HG03196 (cell line): ENCODE data around the gene ADPRH.
"Not testable (repeated sequence)": the region's sequence is repeated elsewhere in the genome, so short reads cannot be mapped to it uniquely, and the experiment has no call there.

Experiments
- ATAC-seq: cut with Tn5 transposase; IDR thresholded peaks from one replicate; pipeline ENCODE4 v1.9.1; 2021; ENCODE audit not compliant: unreplicated experiment

The ADPRH gene

DNA sequence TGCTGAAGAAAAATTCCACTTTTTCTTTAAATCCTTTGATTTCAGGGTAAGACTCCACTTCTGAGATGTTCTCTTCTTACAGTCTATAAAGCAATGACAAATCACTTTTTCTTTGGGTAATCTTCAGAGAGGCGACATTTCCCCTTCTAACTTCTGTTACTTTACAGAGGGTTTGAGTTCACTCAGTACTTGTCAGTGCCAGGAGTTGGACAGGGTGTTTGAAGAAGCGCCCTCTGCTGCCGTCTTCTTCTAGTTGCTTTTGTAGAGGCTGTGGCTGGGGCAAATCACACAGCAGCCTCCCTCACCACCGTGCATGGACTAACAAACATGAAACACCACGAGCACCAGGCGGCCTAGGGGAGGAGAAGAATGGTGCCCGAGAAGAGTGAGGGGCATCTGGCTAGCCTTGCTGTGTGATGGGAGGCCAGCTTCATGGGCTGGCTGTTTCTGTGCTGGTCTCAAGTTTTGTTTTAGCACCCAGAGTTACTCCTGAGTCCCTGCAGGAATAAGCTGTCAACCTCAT is 19.8 kb upstream of the ADPRH start, which contains the start of gene CD80:
Gene CD80 (minus strand): TSS at position 174 of the 523 bp plus-strand sequence. CDS start 1,886 bp downstream, outside the sequence.
- ATAC-seq, result peak; percentile 50

DNA sequence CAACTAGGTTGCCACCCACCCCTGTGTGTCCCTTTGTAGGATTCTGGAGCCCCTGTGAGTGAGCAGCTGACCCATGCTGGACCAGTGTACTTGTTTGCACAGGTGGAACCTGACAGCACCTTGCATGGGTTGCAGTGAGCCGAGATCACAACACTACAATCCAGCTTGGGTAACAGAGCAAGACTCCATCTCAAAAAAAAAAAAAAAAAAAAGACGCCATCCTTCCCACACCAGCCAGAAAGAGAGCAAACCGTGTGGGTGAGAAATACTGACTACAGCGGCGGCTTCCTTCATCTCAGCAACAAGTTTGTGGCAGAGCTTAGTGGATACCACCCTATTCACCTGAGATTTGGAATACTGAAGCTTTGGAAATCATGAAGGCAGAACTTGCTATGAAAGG is 19.1 kb upstream of the ADPRH start:
- ATAC-seq, result no peak

DNA sequence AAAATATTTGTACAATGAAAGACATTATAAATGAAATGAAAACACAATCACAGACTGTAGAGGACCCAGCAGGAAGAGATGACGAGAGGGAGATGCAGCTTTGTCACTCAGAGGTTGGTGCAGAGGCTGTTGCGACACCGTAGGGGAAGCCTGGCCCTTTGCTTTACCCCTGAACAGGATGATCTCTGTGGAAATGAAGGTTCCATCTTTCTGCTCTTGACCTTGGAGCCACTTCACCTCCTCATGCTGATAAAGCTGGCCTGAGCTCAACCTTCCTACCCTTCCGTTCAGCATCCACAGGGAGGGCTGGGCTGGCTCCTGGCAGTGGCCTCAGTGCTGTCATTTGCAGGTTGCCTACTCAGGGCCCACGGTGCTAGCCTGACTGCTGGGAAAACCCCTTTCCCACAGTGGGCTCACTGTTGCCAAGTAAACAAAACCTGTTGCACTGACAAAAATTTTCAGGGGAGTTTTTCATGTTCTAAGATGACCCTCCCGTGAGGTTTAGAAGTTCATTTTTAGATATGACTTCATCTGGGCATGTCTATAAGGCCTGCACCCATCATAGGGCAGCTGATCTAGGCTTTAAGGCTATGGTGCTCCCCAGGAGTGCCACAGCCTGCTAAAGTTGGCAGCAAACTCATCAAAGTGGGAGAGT is 16.9 kb upstream of the ADPRH start:
- peak; percentile 86 for ATAC-seq

DNA sequence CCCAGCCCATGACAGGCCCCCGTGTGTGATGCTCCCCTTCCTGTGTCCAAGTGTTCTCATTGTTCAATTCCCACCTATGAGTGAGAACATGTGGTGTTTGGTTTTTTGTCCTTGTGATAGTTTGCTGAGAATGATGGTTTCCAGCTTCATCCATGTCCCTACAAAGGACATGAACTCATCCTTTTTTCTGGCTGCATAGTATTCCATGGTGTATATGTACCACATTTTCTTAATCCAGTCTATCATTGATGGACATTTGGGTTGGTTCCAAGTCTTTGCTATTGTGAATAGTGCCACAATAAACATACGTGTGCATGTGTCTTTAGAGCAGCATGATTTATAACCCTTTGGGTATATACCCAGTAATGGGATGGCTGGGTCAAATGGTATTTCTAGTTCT is 16.0 kb upstream of the ADPRH start:
- ATAC-seq, result not testable (repeated sequence)

DNA sequence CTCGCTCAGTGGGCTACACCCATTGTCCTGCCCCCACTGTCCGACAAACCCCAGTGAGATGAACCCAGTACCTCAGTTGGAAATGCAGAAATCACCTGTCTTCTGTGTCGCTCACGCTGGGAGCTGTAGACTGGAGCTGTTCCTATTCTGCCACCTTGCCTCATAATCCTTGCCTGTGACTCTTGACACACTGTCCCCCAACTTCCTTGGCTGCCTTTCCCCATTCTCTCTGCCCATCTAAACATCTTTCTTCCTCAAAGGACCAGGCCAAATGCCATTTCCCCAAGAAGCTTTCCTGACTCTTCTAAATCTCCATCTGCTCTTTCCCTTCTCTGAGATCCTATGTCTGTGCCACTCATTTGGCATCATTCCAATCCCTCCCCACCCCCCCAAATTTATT is 10.1 kb upstream of the ADPRH start:
- ATAC-seq, result no peak

DNA sequence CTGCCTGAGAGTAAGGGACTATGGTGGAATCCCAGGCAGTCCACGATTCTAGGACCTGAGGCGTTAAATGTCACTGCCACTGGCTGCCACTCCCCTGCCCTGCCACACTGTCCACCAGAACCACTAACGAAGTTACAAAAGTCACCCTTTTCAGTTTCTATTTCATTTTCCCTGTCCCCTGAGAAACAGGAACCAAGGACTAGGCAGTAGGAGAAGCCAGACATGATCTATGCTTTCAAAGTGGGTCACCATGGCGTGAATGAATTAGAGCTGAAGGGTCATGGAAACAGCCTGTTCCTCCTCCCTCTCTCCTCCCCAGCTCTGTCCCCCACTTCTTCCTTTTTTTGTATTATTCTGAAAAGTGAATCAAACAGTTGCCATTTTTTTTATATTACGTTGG is 9.1 kb upstream of the ADPRH start:
- ATAC-seq, result no peak

DNA sequence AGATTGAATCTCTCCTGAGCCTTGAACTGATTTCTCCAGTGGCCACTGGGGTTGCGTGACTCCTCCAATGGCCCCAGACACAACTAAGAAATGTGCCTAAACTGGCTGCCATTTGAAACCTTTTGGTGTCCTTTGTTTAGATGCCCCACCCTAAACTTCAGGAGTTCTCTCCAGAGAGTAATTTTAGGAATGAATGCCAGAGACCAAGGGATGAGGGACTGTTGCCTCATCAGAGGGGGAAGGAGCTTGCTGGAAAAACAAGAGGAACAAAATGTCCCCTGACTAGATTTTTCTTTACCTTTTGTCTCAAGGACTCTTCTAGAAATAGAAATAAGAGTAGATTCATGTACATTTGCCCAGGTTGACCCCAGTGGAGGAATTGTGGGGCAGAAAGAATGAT is 8.1 kb upstream of the ADPRH start:
- no peak for ATAC-seq

DNA sequence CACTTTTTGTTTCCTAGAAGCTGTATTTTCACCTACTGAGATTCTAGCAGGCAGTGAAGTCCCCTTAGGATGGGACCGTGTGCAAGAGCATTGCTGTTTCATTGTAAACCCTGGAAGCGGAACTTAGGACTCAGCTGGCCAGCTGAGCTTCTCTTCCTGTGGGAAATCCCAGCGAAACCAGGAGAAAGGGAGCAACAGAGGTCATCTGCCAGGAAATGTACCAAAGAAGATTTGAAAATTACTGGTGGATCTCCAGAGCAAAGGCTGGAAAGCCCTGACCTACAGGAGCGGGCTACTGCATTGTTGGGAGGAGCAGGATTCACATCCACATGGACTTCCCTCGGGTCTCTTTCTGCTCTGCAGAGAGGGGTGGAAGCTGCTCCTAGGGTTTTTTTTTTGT is 7.6 kb upstream of the ADPRH start:
- no peak for ATAC-seq

DNA sequence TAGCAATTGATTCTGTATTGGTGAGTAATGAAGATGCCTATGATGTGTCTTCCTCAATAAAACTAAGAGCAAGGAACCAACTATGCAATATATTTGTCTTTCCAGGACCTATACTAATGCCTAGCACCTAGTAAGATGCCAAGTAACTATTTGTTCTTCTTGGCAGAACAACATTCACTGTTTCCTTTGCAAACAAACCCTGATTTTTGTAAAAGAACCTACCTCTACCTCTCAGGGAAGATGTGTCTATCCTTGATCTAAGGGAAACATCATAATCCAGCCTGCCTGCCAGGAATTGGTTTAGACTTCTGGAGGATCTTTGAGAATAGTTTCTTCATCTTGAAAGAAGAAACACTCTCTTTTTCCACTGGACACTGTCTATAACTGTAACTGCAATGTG is 3.8 kb upstream of the ADPRH start:
- no peak for ATAC-seq

DNA sequence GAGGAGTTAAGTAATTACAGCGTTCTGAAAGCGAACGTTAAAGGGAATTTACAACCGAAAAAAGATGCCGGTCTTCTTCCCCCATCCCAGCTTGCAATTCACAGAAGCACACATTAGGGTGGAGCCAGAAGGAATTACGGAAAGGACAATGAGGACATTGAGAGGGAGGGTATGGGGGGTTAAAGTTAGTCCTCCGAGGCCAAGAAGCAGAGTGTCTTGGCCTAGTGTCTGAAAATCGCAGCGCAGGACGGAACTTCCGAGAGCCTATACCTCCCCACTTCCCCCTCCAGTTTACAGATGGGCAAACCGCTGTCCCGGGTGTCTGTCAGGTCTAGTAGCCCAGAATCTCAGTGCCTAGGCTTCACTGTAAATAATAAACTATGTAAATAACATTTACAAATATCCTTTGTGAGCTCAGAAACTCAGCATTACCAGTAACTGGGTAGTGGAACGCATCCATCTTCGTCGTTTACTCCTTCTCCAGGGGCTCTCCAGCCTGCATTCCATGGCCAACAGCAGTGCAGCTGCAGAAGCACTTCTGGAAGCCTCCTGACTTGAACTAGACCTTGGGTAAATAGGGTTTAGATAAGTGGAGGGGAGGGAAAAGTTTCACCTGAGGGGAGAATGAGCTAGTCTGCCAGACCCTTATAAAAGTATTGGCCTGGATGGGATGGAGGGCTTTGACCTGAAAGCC is 922 bp downstream of the ADPRH start:
- peak; percentile 66 for ATAC-seq

DNA sequence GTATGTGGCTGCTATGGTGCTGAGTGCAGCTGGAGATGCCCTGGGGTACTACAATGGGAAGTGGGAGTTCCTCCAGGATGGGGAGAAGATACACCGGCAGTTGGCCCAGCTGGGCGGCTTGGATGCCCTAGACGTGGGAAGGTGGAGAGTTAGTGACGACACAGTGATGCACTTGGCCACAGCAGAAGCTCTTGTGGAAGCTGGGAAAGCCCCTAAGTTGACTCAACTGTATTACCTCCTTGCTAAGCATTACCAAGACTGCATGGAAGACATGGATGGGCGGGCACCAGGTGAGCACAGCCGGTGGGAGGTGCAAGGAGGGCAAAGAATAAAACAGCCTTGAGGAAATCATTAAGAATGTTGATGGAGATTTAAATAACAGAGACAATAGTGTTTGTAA is 2.9 kb downstream of the ADPRH start:
- ATAC-seq, result no peak

DNA sequence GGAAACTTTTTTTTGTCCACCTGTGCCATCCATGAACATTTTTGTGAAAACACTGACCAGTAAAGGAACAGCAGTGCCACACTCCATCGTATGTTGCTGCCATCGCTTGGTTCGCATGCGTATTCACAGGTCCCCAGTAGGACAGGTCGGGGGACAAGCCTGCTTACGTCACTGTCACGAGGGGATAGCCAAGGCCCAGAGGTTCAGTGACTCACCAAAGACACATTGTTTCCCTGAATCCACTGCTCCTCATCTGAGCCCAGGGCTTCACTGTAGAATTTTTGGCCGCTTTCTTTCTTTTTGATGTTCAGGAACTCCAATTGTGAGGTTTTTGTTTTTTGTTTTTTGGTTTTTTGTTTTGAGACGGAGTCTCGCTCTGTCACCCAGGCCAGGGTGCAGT is 5.9 kb downstream of the ADPRH start:
- no peak for ATAC-seq

DNA sequence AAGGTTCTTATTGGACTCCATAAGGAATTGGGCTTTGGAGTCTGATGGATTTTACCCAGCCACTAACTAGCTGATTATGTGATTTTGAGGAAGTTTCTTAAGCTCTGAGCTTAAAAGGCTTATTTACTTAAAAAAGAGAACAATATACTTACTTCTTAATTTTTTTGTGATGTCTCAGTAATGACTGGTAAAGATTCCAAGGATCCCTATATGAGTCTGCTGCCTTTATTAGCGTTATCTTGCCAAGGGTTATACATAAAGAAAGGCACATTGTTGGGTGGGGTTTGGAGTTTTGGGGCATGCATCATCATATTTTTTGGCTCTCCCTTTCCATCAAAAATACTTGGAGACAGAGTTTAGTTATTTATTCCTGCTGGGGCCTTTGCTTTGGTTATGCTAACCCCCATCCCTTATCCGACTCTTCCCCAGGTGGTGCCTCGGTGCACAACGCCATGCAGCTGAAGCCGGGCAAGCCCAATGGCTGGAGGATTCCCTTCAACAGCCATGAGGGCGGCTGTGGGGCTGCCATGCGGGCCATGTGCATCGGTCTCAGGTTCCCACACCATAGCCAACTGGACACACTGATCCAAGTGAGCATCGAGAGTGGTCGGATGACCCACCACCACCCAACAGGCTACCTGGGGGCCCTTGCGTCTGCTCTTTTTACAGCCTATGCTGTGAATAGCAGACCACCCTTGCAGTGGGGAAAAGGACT is 6.7 kb downstream of the ADPRH start:
- ATAC-seq, result no peak

DNA sequence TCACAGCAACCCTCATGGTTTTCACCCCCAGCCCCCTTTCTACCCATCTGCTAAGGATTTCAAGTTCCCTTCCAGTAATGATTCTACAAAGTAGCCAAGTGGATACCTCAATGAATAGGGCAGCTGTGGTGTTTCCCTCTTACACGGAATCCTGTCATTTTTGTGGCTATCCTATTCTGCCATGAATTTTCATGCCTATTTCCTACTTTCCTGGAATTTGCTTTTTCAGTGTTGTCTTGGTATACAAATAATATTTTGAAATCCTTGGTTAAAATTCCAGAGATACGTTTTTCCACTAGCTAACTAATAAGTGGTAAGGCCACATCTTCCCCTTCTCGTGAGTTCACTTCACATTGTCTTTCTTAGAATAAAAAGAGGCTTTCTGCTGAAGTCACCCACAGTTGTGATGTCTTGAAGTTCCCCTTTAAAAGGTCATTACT is 7.5 kb downstream of the ADPRH start:
- no peak for ATAC-seq

DNA sequence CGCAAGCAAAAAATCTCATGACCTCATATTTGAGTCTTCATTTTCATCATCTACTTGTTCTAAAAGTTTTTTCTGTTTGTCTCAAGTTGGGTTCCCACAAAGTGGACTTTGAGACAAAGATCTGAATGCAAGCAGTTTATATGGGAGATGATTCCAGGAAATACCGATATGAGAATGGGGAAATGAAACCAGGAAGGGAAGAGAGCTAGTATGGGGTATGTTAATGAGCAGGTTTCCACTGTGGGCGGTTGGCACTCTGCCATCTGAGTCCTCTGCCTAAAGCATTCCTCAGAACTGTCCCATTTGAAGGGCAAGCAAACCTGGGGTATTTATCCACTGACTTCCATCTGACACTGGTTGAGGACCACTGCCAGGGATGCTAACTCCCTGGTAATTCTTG is 8.8 kb downstream of the ADPRH start:
- no peak for ATAC-seq

DNA sequence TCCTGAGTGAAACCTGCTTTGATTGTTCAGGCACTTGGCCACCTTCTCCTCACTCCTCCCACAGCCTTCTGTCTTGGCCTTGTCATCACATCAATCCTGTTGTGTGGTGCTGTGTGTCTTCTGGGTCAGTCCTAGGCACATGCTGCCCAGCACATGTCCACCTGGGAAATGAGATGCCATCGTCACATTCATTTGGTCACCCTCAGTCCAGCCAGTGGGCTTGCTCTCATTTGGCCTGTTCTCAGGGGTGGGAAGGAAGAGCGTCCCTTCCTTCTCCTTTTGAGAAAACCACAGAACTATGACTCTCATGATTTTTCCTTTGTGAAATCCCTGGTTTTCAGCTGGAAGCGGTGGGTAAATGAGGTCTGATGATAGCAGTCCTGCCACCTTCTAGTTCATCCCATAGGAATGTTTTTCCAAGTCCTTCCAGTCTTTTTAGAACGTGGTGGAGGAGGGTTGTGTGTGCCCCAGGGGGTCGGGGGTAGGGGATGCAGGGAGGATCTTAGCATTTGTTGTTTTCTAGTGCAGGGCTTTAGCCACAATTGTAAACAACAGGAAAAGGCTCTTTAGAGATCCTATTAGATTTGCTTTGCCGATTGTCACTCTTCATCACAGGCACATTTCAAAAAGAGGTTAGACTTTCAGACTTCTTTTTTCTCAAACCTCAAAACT is 9.9 kb downstream of the ADPRH start:
- no peak for ATAC-seq

DNA sequence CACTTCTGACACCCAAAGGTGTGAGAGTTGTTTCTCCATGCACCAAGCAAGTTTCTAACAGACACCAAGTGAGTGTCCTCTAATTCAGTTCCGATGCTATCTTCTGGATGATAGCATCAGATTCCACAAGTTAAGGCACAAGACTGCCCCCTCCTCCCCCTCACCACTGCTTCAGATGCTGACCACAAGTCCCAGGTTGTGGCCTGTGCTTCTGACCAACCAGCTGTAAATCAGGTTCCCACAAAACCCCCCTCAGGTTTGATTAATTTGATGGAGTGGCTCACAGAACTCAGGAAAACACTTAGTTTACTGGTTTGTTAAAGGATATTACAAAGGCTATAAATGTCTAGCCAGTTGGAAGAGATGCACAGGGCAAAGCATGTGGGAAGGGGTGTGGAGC is 11.4 kb downstream of the ADPRH start:
- no peak for ATAC-seq

DNA sequence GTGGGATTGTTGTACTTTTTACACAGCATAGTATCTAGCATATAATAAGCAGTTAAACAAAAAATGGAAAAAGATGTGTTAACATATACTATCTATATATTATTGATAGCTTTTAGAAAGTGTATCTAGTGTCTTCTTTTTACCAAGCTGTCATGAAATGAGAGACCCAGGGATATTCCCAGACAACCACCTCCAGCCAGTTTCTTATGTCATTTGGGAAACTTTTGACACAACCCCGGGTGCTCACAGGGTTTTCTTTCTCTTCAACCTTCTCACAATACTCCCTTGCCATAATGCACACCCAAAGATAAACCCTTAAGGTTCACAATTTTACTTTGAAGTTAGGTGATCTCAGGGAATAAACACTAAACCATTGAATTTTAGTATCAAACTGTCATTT is 13.6 kb downstream of the ADPRH start:
- no peak for ATAC-seq

DNA sequence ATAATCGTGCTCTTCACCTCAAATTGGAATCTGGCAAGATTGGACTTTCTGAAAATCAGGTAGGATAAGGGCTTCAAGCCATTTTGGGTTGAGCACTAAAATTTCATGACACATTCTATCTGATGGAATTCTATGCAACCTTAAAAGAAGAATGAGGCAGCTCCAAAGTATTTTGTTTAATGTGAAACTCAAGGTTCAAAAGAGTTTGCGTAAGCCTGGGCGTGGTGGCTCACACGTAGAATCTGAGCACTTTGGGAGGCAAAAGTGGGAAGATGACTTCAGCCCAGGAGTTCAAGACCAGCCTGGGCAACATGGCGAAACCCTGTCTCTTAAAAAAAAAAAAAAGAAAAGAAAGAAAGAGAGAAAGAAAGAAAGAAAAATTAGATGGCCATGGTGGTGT is 14.8 kb downstream of the ADPRH start:
- no peak for ATAC-seq

DNA sequence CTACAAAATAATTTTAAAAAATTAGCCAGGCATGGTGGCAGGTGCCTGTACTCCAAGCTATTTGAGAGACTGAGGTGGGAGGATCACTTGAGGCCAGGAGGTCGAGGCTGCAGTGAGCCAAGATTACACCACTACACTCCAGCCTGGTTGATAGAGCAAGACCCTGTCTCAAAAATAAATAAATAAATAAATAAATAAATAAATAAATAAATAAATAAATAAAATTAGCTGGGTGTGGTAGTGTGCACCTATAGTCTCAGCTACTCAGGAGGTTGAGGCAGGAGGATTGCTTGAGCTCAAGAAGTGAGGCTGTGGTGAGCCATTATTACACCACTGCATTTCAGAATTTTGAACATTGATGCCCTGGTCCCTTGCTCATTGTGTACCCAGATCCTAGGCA is 15.6 kb downstream of the ADPRH start:
- not testable (repeated sequence) for ATAC-seq

DNA sequence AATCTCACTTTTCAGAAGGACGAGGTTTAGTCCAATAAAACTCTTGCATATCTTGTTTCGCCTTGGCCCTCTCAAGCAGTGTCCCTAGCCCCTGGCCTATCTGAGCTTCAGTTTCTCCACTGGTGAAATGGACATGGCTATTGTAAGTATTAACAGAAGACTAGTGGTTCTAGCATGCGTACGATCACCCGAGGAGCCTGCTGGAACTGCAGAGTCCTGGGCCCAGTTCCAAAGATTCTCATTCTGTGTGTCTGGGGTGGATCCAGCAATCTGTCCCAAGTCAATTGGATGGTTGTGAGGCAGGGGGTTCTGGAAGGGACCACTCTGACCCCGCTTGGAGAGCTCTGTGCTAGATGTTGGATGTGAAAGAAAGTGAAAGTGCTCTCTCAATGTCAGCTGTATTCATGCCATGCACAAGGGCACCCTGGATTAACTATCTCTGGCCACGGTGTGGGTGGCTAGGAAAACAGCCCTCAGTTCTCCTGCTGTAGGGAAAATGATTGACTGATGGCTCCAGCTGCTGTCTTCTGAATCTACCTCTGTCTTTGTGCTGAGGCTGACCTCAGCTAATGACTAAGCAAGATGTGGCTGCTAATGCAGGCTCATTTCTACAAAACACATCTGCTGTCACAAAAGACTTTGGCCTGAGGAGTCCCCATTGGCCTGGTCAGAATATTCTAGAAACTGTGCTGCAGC is 16.5 kb downstream of the ADPRH start:
- ATAC-seq, result no peak
